Measurements from ENCODE around the gene NOTCH3.

NOTCH3 gene

GRCh38 chr19:15122331-15123030 lies 78.3 kb downstream of the NOTCH3 start:
- DNase-seq: no peak

GRCh38 chr19:15120135-15121026 lies 80.4 kb downstream of the NOTCH3 start:
- no peak for DNase-seq

GRCh38 chr19:15118789-15119494 lies 81.9 kb downstream of the NOTCH3 start:
- no peak for DNase-seq

GRCh38 chr19:15118248-15118647 lies 82.5 kb downstream of the NOTCH3 start:
- DNase-seq: no peak

- no peak for DNase-seq
Measured at GRCh38 chr19:15116856-15117255, 83.9 kb downstream of the NOTCH3 start.

GRCh38 chr19:15115762-15116615 lies 84.8 kb downstream of the NOTCH3 start:
- DNase-seq: no peak

- DNase-seq: no peak
Measured at GRCh38 chr19:15115080-15115479, 85.7 kb downstream of the NOTCH3 start.

GRCh38 chr19:15114153-15114540 lies 86.6 kb downstream of the NOTCH3 start:
- DNase-seq: no peak

GRCh38 chr19:15113245-15114152 lies 87.3 kb downstream of the NOTCH3 start:
- DNase-seq: no peak

- DNase-seq: peak in 1 of 2 experiments; percentile 13
Measured at GRCh38 chr19:15112385-15112784, 88.4 kb downstream of the NOTCH3 start.

- DNase-seq: no peak
Measured at GRCh38 chr19:15111758-15112157, 89.0 kb downstream of the NOTCH3 start.

GRCh38 chr19:15110418-15110815 lies 90.4 kb downstream of the NOTCH3 start:
- peak in 1 of 2 experiments; percentile 24 for DNase-seq

- peak in 1 of 2 experiments; percentile 24 for DNase-seq
Measured at GRCh38 chr19:15109768-15110417, 90.9 kb downstream of the NOTCH3 start.

Data from NCI-H526 (cell line).